AG09309 (cell line): ENCODE results near the gene APOE.

ENCODE experiments used
- DNase-seq: peaks from one replicate; pipeline ENCODE4 v3.0.0-alpha.2; 2010; ENCODE audit warnings: low read depth
- H3K4me3 ChIP-seq: 2 replicates; pipeline ENCODE4 v1.5.1; 2011; ENCODE audit warnings: mild to moderate bottlenecking, low read depth, low read length, moderate library complexity; ENCODE audit not compliant: control insufficient read depth
- CTCF ChIP-seq: IDR thresholded peaks from 2 replicates; pipeline ENCODE4 v1.5.1; 2011; ENCODE audit warnings: mild to moderate bottlenecking, low read depth, low read length, inconsistent platforms; ENCODE audit not compliant: insufficient read depth, control insufficient read depth; ENCODE audit errors: missing control alignments

Gene APOE

GRCh38 chr19:44903216-44903601 lies 2.4 kb upstream of the APOE start:
- no peak for DNase-seq
- TF ChIP-seq CTCF = no peak
- no peak overlapping the region for H3K4me3 ChIP-seq

DNA sequence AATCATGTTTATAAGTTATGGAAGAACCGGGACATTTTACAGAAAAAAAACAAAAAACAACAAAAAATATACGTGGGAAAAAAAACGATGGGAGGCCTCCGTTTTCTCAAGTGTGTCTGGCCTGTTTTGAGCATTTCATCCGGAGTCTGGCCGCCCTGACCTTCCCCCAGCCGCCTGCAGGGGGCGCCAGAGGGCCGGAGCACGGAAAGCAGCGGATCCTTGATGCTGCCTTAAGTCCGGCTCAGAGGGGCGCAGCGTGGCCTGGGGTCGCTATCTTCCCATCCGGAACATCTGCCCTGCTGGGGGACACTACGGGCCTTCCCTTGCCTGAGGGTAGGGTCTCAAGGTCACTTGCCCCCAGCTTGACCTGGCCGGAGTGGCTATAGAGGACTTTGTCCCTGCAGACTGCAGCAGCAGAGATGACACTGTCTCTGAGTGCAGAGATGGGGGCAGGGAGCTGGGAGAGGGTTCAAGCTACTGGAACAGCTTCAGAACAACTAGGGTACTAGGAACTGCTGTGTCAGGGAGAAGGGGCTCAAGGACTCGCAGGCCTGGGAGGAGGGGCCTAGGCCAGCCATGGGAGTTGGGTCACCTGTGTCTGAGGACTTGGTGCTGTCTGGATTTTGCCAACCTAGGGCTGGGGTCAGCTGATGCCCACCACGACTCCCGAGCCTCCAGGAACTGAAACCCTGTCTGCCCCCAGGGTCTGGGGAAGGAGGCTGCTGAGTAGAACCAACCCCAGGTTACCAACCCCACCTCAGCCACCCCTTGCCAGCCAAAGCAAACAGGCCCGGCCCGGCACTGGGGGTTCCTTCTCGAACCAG lies 1.8 kb upstream of the APOE start:
- no peak overlapping the region for H3K4me3 ChIP-seq
- no peak for DNase-seq
- peak; percentile 99 for TF ChIP-seq CTCF

DNA sequence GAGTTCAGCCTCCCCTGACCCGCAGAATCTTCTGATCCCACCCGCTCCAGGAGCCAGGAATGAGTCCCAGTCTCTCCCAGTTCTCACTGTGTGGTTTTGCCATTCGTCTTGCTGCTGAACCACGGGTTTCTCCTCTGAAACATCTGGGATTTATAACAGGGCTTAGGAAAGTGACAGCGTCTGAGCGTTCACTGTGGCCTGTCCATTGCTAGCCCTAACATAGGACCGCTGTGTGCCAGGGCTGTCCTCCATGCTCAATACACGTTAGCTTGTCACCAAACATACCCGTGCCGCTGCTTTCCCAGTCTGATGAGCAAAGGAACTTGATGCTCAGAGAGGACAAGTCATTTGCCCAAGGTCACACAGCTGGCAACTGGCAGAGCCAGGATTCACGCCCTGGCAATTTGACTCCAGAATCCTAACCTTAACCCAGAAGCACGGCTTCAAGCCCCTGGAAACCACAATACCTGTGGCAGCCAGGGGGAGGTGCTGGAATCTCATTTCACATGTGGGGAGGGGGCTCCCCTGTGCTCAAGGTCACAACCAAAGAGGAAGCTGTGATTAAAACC lies 1.1 kb upstream of the APOE start:
- TF ChIP-seq CTCF = peak; percentile 7
- H3K4me3 ChIP-seq = no peak overlapping the region
- DNase-seq = no peak

DNA sequence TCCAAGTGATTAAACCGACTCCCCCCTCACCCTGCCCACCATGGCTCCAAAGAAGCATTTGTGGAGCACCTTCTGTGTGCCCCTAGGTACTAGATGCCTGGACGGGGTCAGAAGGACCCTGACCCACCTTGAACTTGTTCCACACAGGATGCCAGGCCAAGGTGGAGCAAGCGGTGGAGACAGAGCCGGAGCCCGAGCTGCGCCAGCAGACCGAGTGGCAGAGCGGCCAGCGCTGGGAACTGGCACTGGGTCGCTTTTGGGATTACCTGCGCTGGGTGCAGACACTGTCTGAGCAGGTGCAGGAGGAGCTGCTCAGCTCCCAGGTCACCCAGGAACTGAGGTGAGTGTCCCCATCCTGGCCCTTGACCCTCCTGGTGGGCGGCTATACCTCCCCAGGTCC lies 2.0 kb downstream of the APOE start:
- H3K4me3 ChIP-seq = no peak overlapping the region
- TF ChIP-seq CTCF = no peak
- DNase-seq = no peak

GRCh38 chr19:44908074-44908835 lies 2.7 kb downstream of the APOE start:
- no peak for TF ChIP-seq CTCF
- H3K4me3 ChIP-seq = no peak overlapping the region
- no peak for DNase-seq

DNA sequence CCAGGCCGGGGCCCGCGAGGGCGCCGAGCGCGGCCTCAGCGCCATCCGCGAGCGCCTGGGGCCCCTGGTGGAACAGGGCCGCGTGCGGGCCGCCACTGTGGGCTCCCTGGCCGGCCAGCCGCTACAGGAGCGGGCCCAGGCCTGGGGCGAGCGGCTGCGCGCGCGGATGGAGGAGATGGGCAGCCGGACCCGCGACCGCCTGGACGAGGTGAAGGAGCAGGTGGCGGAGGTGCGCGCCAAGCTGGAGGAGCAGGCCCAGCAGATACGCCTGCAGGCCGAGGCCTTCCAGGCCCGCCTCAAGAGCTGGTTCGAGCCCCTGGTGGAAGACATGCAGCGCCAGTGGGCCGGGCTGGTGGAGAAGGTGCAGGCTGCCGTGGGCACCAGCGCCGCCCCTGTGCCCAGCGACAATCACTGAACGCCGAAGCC lies 3.3 kb downstream of the APOE start:
- no peak overlapping the region for H3K4me3 ChIP-seq
- no peak for DNase-seq
- TF ChIP-seq CTCF = no peak
